Measurements from ENCODE around the gene TBX1.

DNA sequence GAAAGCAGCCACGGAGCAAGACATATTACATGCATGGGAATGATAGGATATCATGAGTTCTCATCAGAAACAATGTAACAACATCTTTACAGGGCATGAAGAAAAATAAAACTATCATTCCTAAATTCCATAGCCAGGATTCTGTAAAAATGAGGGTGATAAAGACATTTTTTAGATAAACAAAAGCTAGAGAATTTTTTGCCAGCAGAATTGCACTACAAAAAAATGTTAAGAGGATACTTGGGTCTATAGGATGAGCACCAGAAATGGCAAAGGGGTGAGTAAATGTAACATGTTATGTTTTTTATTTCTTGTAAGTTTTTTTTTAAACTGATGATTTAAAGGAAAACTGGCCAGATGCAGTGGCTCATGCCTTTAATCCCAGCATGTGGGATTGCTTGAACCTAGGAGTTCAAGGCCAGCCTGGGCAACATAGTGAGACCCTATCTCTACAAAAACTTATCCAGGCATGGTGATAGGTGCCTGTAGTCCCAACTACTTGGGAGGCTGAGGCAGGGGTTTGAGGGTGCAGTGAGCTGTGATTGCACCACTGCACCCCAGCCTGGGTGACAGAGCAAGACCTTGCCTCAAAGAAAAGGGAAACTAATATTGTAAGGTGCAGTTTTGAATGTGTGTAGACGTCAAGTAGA is 33.2 kb downstream of the TBX1 start:
- TF ChIP-seq, protein P1, sequence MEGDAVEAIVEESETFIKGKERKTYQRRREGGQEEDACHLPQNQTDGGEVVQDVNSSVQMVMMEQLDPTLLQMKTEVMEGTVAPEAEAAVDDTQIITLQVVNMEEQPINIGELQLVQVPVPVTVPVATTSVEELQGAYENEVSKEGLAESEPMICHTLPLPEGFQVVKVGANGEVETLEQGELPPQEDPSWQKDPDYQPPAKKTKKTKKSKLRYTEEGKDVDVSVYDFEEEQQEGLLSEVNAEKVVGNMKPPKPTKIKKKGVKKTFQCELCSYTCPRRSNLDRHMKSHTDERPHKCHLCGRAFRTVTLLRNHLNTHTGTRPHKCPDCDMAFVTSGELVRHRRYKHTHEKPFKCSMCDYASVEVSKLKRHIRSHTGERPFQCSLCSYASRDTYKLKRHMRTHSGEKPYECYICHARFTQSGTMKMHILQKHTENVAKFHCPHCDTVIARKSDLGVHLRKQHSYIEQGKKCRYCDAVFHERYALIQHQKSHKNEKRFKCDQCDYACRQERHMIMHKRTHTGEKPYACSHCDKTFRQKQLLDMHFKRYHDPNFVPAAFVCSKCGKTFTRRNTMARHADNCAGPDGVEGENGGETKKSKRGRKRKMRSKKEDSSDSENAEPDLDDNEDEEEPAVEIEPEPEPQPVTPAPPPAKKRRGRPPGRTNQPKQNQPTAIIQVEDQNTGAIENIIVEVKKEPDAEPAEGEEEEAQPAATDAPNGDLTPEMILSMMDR (IDR thresholded peaks at IDR 0.05; ENCODE audit: insufficient read depth, low read length, poor library complexity, severe bottlenecking) = no peak
- no peak for TF ChIP-seq EZH2phosphoT487 (conservative IDR thresholded peaks at IDR 0.05; ENCODE audit: low read length)
